A549 treated with GW870086 at 1 μM for 4 hours (cell line): Measurements from ENCODE around the gene HLA-F. TPM values are rescaled to one million over a fixed set of nuclear protein-coding genes. Genes with fewer than 3 reads are reported as not detected.

Source experiments
- total RNA-seq: library from RNA; stranded (reverse); fragments of 200-300 nt; extraction: Qiagen RNA extraction; gene quantifications from 5 replicates; pipeline ENCODE4 v1.2.3, GENCODE V29; 2022; ENCODE audit warnings: low read depth

The HLA-F gene
- total RNA-seq, result 4.1 to 4.8 TPM (median 4.5 TPM) in 5 replicates

GRCh38 chr6:29723262-29723665 lies at the start of gene HLA-F:
Gene HLA-F, plus strand, starts transcription at chr6:29723434. Its CDS starts 30 bp downstream, at chr6:29723464.

GRCh38 chr6:29680904-29681303 lies 42.3 kb upstream of the HLA-F start, which contains the start of gene ZFP57:
Gene ZFP57, minus strand, starts transcription at chr6:29681152. Its CDS starts 4,149 bp downstream, at chr6:29677003.

Other genes with a start within 250 kb of the HLA-F start
- not detected in 5 replicates for gene MAS1L, start 235.5 kb upstream of the HLA-F start, total RNA-seq
- gene UBD, start 163.7 kb upstream of the HLA-F start, total RNA-seq, result 0.44 to 0.95 TPM (median 0.61 TPM) in 5 replicates
- not detected in 5 replicates for gene OR2H2, start 138.3 kb upstream of the HLA-F start, total RNA-seq
- gene GABBR1, start 90.3 kb upstream of the HLA-F start, total RNA-seq, result 2.8 to 5.7 TPM (median 5.1 TPM) in 5 replicates
- gene MOG, start 66.3 kb upstream of the HLA-F start, total RNA-seq, result not detected in 5 replicates
- not detected in 5 replicates for gene ZFP57, start 42.3 kb upstream of the HLA-F start, total RNA-seq
- gene HLA-G, start 104.4 kb downstream of the HLA-F start, total RNA-seq, result not detected in 5 replicates
- gene HLA-A, start 219.1 kb downstream of the HLA-F start, total RNA-seq, result 125 to 148 TPM (median 139 TPM) in 5 replicates